Measurements from ENCODE around the gene FABP6.

DNA sequence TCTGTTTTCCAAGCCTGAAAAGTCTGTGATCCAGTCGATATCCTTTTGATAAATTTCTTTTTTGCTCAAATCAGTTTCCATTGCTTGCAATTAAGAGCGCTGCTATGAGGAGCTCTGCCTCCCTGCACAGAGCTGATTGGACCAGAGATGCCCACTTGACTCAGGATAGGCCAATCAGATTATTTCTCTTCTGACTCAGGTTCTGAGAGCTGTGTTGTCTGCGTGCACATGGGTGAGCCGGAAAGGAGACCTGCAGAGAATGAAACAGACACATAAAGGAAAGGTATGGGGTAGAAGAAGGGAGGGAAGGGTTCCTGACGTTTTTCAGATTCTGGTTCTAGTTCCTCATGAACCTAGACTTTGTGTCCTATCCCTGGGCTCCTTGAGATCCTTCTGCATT, 15.8 kb upstream of the FABP6 start:
- TF ChIP-seq CTCF (IDR thresholded peaks at IDR 0.05) (no peak), POLR2AphosphoS5 (IDR thresholded peaks at IDR 0.05; ENCODE audit: low read depth, low read length) (no peak)
